Esophagus (tissue), 2 donors: ENCODE measurements around the gene COPA. TPM values are rescaled to one million over a fixed set of nuclear protein-coding genes. Genes with fewer than 3 reads are reported as not detected.
"Not testable (repeated sequence)": the region's sequence is repeated elsewhere in the genome, so short reads cannot be mapped to it uniquely, and the experiment has no call there.

Experiments used
- H3K27ac ChIP-seq, 2 donors: one replicate each; pipeline ENCODE4 v1.5.1; 2013; ENCODE audit warnings: low read depth in 2 of 2, mild to moderate bottlenecking in 2 of 2, inconsistent platforms in 1 of 2, low read length in 1 of 2, moderate library complexity in 1 of 2
- H3K27me3 ChIP-seq, 2 donors: one replicate each; pipeline ENCODE4 v1.6.1; 2013; ENCODE audit warnings: low read length in 2 of 2, control low read depth in 1 of 2, mild to moderate bottlenecking in 1 of 2; ENCODE audit not compliant: insufficient read depth in 2 of 2, control insufficient read depth in 1 of 2
- H3K36me3 ChIP-seq, 2 donors: one replicate each; pipeline ENCODE4 v1.6.1; 2013; ENCODE audit warnings: low read length in 1 of 2; ENCODE audit not compliant: control insufficient read depth in 2 of 2, insufficient read depth in 2 of 2
- H3K4me1 ChIP-seq, 2 donors: one replicate each; pipeline ENCODE4 v1.6.1; 2013; ENCODE audit warnings: low read length in 1 of 2; ENCODE audit not compliant: control insufficient read depth in 2 of 2, insufficient read depth in 2 of 2
- H3K4me3 ChIP-seq, 2 donors: one replicate each; pipeline ENCODE4 v1.5.1; 2013; ENCODE audit warnings: low read length in 2 of 2, mild to moderate bottlenecking in 2 of 2, low read depth in 1 of 2, moderate library complexity in 1 of 2
- H3K9me3 ChIP-seq, 2 donors: one replicate each; pipeline ENCODE4 v1.6.1; 2013; ENCODE audit warnings: mild to moderate bottlenecking in 2 of 2, low read depth in 1 of 2, low read length in 1 of 2, moderate library complexity in 1 of 2; ENCODE audit not compliant: control insufficient read depth in 2 of 2, insufficient read depth in 1 of 2
- WGBS, 2 donors: extraction: QIAGEN DNeasy Blood & Tissue Kit; methylation state at CpG; one replicate each; pipeline ENCODE4 v1.1.7; 2013; 5-methylcytosine and 5-hydroxymethylcytosine counted together
- polyA plus RNA-seq, 2 donors: library from polyadenylated mRNA; stranded (reverse); fragments of 200-250 nt; gene quantifications; one replicate each; pipeline ENCODE4 v1.2.3, GENCODE V29; 2013
- donor health status: healthy with polysubstance abuse.
- donor health status: Bipolar disorder and iron deficiency.

COPA gene
- polyA plus RNA-seq, 2 donors, result 45.1 to 51.1 TPM

DNA sequence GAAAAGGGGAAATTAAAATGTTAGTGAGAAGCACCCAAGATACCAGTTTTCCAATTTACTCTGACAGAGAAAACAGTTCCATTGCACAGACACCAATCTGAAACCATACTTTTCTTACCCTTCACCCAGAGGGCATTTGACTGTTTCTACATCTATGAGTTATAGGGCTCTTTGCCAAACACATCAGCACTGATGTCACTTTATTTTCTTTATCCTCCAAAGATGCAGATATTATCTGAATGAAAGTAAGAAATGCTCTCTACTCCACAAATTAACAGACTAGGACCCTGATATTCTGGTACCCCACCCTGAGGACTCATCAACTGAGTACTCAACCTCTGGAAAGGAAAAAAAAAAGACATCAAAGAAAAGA is 33.9 kb downstream of the COPA start:
- Histone ChIP-seq H3K27ac (no peak overlapping the region), H3K27me3 (no peaks in the 10 kb centered on the region), H3K4me1 (no peaks in the 10 kb centered on the region), H3K36me3 (peaks cover 23 to 25% of the 10 kb centered on the region in 2 donors), H3K9me3 (no peaks in the 10 kb centered on the region), H3K4me3 (no peak overlapping the region)

- H3K9me3 ChIP-seq, result no peaks in the 10 kb centered on the region
- H3K27me3 ChIP-seq, result no peaks in the 10 kb centered on the region
- peaks cover 23 to 25% of the 10 kb centered on the region in 2 donors for H3K36me3 ChIP-seq
- no peak overlapping the region for H3K27ac ChIP-seq
- H3K4me3 ChIP-seq, result no peak overlapping the region
- no peaks in the 10 kb centered on the region for H3K4me1 ChIP-seq
- WGBS, 2 donors, result 84 to 85% methylated on average over 4 of the region's 4 CpGs
Observed at GRCh38 chr1:160308451-160309184, 34.4 kb downstream of the COPA start.

DNA sequence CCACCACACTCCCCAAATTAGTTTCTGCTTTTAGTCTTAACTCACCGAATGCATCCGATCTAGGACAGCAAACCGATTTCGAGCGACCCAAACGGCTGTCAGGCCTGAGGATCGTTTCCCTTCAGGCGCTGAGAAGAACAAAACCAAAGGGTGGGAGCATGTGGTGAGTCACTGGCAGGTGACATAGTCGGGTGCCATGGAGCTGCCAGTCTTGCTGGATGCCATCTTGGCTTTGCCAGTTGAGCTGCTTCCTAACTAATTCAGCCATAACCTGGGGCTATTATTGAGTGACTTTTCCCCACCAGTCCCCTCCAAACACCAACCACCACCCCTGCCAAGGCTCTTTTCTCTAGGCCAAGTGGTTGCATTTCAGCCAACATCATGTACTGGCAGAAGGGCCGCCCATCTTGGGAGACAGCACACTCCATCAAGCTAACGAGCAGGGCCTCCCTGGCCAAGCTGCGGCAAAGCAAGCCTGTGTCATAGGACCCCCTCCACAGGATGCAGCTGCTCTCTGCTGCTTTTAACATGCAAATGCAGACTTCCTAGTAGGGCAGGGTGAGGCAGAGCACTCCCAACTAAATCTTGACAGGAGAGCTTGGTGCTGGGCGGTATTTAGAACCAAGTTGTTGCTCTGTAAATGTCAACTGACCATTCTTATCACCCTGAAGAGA is 35.8 kb downstream of the COPA start:
- H3K4me3 ChIP-seq, result no peak overlapping the region
- no peaks in the 10 kb centered on the region for H3K4me1 ChIP-seq
- H3K27ac ChIP-seq, result no peak overlapping the region
- H3K36me3 ChIP-seq, result peaks cover 20 to 21% of the 10 kb centered on the region in 2 donors
- WGBS, 2 donors, result 82 to 88% methylated on average over 13 of the region's 13 CpGs
- H3K27me3 ChIP-seq, result no peaks in the 10 kb centered on the region
- H3K9me3 ChIP-seq, result no peaks in the 10 kb centered on the region

GRCh38 chr1:160300173-160300572 is 42.9 kb downstream of the COPA start:
- Histone ChIP-seq H3K27ac (no peak overlapping the region), H3K27me3 (no peaks in the 10 kb centered on the region), H3K4me3 (no peak overlapping the region), H3K9me3 (no peaks in the 10 kb centered on the region), H3K36me3 (peaks cover 15 to 16% of the 10 kb centered on the region in 2 donors), H3K4me1 (no peaks in the 10 kb centered on the region)
- 87 to 89% methylated on average over 7 of the region's 7 CpGs for WGBS, 2 donors

- Histone ChIP-seq H3K4me1 (no peaks in the 10 kb centered on the region), H3K27ac (no peak overlapping the region), H3K4me3 (no peak overlapping the region), H3K9me3 (no peaks in the 10 kb centered on the region), H3K27me3 (no peaks in the 10 kb centered on the region), H3K36me3 (peaks cover 29 to 37% of the 10 kb centered on the region in 2 donors)
- 96% methylated on average over 1 of the region's 1 CpG for WGBS, 2 donors
Observed at GRCh38 chr1:160296036-160296435, 47.0 kb downstream of the COPA start.

- Histone ChIP-seq H3K27me3 (no peaks in the 10 kb centered on the region), H3K36me3 (peaks cover 33 to 41% of the 10 kb centered on the region in 2 donors), H3K4me1 (no peaks in the 10 kb centered on the region), H3K9me3 (no peaks in the 10 kb centered on the region), H3K4me3 (no peak overlapping the region), H3K27ac (no peak overlapping the region)
- 79 to 80% methylated on average over 8 of the region's 8 CpGs for WGBS, 2 donors
Observed at GRCh38 chr1:160293020-160293968, 49.8 kb downstream of the COPA start.

DNA sequence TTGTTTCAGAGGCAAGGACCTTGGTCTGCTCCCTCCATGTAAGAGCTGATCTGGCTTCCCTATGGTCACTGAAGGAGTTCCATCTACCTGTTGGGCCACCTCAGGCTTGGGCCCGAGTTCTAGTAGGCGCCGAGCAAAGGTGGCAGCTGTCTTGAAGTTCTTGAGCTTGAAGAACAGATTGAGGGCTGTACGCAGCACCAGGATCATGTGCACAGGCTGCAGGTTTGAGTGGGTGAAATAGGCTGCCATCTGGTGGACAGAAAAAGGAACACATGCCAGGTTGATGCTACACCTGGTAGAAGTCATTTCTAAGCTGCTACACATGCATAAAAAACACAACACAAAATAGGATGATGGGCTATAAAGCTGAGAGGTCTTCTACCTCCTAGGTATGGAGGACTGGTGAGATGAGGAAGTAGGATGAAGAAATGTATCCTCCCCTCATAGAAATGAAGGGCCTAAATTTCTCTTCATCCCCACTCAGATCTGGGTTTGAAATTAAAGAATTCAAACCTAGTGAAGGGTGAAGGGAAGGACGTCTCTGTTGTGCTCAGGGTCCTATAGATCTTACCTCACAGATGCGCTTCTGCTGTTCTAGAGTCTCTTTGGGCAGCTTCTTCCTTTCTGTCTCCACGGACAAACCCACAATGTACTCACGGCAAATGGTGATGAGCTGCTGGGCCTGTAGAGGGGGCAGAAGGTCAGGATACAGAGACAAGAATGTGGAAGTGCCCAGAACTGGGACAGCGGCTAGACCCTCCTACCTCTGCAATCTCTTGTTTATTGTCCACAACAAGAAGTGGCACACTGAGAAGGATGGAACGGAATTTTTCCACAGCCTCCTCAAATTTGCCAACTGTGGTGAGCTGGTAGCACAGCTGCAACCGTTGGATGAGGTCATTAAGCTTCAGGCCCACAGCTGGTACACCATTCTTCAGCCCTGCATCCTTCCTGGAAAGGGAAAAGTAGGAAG is 51.5 kb downstream of the COPA start:
- Histone ChIP-seq H3K27me3 (no peaks in the 10 kb centered on the region), H3K9me3 (no peaks in the 10 kb centered on the region), H3K27ac (no peak overlapping the region), H3K4me1 (no peaks in the 10 kb centered on the region), H3K36me3 (peaks cover 27 to 38% of the 10 kb centered on the region in 2 donors), H3K4me3 (no peak overlapping the region)
- 37 to 40% methylated on average over 11 of the region's 11 CpGs for WGBS, 2 donors

GRCh38 chr1:160287769-160288168 is 55.3 kb downstream of the COPA start:
- peaks cover 18 to 25% of the 10 kb centered on the region in 2 donors for H3K36me3 ChIP-seq
- not testable (repeated sequence) for H3K4me3 ChIP-seq, H3K27me3 ChIP-seq, H3K9me3 ChIP-seq, H3K27ac ChIP-seq
- 93 to 94% methylated on average over 12 of the region's 12 CpGs for whole genome bisulfite sequencing, 2 donors
- peaks cover 2 to 14% of the 10 kb centered on the region in 2 donors for H3K4me1 ChIP-seq
